GM18505 (cell line): ENCODE results near the gene KIRREL3.

ENCODE experiments used
- ATAC-seq: cut with Tn5 transposase; IDR thresholded peaks from one replicate; pipeline ENCODE4 v1.9.1; 2021; ENCODE audit not compliant: unreplicated experiment
- POLR2A ChIP-seq: IDR thresholded peaks from 4 replicates; pipeline ENCODE4 v1.6.1; 2011; ENCODE audit warnings: borderline replicate concordance; ENCODE audit not compliant: insufficient read depth, insufficient read length; ENCODE audit errors: extremely low read depth

KIRREL3 gene

DNA sequence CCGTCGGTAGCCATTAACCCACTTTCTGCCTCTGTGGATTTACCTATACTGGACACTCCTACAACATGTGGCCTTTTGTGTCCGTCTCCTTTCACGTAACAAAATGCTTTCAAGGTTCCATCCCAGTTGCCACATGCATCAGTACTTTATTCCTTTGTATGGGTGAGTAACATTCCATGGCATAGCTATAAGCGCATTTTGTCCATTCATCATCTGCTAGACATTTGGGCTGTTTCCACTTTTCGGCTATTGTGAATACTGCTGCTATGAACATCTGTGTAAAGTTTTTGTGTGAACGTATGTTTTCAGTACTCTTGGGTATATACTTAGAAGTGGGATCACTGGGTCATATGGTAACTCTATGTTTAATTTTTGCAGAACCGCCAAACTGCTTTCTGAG is 387.9 kb downstream of the KIRREL3 start:
- no peak for ATAC-seq
- TF ChIP-seq POLR2A: no peak

DNA sequence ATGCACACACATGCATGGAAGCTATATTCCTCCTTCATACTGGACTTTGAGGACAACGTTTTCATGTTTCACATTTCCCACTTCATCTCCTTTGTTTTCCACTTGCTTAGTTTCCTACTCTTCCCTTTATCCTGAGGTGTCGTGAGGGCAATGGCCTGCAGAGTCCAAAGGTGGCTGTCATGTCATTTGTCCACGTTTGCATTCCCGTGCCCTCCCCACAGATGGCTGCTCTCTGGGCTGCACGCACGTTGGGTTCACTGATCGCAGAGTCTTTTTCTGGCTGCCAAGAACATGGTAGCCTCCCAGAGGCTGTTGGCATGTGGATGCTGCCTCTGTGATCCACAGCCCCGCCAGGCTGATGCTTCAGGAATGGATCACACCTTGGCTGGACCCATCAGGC is 389.1 kb downstream of the KIRREL3 start:
- TF ChIP-seq POLR2A: no peak
- ATAC-seq: no peak

DNA sequence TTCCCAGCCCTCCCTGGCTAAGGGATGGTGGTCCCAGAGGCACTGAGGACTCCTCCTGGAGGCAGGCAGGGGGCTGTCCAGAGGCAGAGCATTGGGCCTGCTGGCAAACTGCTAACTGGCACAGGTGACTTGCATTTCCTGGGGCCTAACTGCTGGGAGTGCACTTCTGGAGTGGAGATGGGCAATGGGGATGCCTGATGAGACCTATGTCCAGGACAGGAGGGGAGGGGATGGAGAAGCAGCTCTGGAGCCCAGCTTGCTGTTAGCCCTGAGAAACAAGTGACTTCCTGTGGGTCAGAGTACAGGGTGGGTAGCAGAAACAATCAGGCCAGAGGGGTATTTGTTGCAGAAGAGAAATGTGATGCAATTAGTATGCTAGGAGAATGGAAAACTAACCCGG is 391.9 kb downstream of the KIRREL3 start:
- TF ChIP-seq POLR2A: no peak
- ATAC-seq: no peak

DNA sequence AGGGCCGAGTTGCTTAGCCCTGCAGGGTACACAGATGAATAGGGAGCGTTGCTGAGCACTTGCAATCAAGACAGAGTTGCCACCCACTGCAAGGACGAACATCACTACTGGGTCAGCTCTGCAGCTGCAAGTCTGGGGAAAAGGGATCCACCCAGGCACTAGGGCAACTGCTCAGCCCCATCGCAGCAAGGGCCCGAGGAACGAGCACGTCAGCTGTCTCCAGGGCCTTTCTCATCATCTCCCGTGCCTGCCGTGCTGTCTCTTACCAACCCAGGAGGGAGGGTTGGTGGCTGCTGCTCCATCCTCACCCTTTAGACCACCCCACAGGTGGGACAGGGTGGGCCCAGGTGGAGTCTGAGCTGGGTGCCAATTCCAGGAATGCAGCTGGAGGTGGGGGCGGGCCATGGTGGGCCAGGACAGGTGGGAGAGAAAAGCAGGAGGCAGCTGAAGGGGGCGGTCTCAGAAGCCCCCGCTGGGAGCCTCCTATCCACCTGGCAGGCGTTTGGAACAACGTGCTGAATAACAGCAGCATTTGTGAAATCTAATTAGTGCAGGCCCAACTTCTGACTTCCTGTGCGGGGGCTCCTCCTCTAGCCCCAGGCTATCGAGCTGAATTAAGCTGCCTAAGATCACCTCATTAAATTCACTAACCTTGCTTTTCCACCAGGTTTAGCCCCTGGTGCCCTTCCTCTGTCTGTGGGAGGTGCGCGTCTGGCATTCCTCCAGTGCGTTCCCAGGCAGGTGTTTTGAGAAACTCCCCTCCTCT is 392.6 kb downstream of the KIRREL3 start:
- TF ChIP-seq POLR2A: no peak
- no peak for ATAC-seq

DNA sequence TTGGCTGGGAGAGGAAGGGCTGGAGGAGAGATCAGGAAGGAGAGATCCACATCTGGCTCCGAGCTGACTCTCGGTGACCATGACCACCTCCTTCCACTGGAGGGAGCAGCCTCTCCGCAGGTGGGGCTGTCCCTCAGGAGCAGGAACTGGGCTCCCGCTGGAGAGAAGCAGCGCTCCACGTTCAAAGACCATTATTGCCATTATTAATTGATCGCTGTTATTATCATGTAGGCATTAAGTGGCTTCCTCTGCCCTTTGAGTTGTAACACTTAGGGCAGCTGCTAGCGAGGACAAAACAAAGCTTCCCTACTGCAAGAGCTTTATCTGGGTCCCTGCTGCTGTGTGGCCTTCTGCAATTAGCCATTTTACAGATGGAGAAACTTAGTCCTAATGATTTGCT is 393.2 kb downstream of the KIRREL3 start:
- no peak for TF ChIP-seq POLR2A
- ATAC-seq: no peak

DNA sequence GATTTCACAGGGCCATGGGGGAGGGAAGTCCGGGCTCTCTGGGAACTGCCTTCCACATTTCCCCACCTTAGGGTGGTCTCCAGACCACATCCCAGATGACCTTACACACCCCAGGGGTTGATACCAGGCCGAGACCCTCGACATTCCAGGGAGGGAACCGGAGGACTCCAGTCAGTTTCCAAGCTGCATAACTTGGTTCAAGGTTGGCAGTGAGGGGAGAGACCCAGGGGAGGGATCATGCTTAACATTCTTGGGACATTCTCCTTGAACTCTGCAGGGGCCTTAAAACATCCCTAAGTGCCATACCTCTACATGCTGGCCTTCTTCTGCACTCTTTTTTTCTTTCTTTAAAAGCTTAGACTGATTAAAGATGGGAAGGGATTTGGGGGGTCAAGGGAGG is 394.1 kb downstream of the KIRREL3 start:
- no peak for TF ChIP-seq POLR2A
- no peak for ATAC-seq

DNA sequence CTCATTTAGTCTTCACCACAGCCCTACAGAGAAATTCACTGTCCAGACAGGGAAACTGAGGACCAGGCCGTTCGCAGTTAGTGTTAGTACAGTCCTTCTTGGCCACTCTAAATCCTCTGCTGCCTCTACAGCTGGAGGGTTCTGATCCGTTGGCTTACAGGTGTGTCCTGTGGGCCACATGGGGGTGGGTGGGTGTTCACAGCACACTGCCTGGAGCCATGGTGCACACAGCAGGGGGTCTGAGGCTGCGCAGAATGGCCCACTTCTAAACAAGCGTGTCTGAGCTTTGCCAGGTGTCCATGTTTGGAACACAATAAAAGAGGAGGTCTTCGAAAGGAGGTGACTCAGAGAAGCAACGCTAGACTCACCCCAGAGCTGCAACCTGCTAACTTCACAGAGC is 396.1 kb downstream of the KIRREL3 start:
- TF ChIP-seq POLR2A: no peak
- ATAC-seq: no peak

DNA sequence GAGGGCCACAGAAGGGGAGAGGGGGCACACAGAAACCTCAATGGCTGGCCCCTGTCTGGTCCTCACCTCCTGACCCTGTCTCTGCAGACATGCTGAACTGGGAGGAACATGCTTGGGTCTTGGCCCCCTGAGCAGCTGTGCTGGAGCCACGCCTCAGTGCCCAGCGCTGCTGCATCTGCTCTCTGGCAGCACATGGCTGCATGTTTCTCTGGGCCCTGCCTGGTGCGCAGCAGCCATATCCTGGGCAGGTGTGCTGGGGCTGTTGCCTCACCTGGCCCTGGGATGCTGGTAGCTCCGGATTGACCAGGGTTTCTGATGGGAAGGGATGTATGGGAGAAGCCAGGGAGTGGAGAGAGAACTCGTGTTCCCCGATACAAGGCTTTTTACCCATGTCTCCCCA is 397.1 kb downstream of the KIRREL3 start:
- no peak for ATAC-seq
- no peak for TF ChIP-seq POLR2A

DNA sequence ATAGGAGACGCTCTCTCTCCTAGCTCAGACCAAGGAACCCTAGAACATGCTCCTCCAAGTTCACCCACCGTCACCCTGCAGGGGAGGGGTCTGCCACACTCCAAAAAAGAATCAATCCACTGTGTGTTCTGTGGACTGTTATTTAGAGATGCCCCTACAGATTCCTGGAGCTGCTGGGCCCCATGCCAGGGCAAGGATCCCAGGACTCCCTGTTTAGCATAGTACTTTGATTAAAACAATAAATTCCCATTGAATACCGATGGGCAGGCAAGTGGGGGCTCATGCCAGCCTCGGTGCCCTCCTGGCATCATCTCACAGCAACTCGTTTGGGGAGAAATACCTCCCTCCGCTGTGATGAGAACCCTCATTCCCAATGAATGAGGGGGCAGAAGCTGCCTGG is 397.6 kb downstream of the KIRREL3 start:
- no peak for ATAC-seq
- TF ChIP-seq POLR2A: no peak

DNA sequence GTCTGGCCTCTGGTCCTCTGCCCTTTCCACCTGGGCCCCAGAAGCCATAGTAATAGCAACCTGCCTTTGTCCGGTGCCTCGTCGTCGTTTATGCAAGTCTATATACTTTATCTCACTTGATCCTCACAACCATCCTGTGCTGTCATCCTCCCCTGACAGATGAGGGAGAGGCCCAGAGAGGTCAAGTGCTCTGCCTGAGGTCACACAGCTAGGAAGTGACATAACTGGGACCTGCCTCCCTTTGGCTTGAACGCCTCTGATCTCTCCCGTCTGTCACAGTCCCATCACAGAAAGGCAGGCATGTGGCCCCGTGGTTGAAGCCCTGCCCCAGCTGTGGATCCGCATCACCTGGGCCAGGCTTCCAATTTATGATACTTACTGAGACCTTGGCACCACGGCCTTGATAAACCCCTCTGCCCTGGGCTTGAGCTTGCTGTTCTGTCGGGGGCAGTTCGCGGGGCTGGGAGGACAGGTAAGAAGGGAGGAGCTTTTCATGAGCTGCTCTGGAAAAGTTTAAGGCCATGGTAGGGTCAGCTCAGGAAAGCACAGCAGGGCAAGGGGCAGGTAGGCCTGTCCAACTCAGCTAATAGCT is 398.1 kb downstream of the KIRREL3 start:
- no peak for TF ChIP-seq POLR2A
- ATAC-seq: no peak

DNA sequence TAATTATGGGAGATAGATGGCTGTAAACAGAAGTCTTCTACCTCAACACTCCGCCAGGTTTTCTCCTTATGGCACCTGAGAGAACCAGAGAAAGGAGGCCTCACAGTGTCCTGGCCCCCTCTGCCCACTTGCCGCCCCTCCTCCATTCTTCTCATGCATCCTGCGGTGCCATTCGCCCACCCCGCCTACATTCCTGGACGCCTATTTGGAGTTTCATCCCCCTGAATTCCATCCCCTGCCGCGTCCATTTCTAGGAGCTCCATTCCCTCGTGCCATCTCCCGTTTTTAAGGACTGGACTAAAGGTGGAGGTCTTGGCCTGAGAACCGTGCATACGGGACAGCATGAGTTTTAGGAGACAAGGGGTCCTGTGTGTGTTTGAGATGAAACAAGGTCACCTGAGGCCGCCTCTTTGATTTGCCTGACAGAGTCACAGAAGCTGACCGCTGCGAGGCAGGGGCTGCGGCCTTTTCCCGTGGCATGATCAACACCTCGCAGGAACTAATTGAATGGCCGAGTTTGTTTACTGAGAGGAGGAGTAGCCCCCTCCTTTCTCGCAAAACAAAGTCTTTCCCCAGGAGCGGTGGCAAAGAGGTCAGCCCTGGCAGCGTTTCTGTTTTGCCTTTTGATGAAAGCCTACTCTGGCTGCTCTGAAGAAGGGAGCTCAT is 398.9 kb downstream of the KIRREL3 start:
- no peak for TF ChIP-seq POLR2A
- ATAC-seq: no peak

DNA sequence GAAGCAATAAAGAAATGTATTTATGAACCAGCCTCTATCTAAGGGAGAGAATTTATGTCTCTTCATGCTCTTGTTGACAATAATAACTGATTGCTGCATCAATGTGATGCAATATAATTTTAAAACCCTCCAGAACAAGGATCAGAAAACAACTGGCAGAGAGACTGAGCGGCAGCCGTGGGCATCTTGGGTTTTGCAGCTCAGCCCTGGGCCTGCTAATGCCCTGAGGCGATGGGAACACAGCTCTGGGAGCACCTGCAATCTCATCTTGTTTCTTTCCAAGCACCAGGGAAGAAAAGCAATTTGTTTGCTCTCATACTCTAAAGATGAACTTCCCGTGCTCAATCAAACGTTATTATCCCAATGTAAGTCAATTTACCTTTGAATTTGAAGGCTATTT is 399.4 kb downstream of the KIRREL3 start:
- TF ChIP-seq POLR2A: no peak
- ATAC-seq: no peak

DNA sequence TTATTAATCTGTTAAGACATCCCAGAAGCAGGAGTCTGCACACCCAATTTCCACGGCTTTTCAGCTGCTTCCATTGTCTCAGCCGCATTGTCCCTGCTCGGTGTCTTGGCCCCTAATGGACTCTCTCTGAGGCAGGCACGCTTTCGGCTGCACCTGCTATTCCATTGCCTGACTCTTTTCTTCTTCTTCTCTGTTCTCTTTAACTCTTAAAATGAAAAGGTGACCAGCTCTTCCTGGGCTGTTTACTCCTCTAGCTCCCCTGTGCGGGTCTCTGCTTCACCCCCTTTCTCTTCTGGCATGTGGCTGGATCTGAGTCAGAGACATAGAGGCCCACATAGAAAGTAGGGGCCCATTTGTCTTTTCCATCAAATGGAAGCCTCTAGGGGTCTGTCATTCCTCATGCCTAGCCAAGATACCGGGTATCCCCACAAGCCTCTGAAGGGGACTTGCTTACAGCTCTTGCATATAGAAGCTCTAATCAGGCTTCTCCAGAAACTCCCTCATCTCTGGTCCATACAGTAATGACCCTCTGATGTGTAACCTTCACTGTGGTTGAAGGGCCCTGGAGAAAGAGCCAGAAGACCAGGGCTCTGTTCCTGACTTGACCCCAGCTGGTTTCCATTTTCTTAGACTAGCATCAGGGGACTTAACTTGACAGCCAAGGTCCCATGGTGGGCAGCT is 401.2 kb downstream of the KIRREL3 start:
- ATAC-seq: no peak
- TF ChIP-seq POLR2A: no peak

DNA sequence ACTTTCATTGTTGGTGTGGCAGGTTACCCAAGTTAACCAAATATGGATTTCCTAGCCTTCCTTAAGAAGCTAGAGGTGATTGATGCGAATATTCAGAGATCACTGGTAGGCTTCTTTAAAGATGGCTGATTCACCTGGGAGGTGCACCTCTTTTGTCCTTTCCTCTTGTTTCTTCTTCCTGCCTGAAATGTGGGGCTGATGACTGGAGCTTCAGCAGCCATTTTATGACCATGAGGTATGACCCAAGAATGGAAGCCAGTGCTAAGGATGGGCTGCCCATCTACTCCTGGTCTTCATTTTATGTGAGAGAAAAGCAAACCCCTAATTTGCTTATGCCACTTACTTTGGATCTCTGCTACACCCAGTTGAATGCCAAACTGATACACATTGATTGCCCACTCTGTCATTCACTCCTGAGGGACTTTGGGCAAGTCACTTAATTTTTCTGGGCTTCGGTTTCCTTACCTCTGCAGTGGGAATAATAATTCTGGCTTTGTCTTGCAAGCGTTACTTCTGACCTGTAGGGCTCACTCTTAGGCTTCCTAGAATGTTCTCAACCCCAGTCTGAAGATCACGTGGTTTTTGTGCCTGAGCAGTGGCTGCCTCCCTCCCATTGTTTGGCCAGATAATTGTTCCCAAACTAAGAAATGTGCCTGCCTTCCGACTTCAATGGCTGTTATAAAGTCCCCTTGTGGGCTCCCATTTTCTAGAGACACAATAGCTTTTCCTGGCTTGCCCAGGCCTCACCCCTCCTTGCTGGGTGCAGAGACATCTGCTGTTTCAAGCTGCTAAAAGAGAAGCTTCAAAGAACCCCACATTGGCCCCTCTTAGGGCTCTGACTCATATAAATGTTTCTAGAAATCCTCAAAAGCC is 402.0 kb downstream of the KIRREL3 start:
- ATAC-seq: no peak
- TF ChIP-seq POLR2A: no peak

DNA sequence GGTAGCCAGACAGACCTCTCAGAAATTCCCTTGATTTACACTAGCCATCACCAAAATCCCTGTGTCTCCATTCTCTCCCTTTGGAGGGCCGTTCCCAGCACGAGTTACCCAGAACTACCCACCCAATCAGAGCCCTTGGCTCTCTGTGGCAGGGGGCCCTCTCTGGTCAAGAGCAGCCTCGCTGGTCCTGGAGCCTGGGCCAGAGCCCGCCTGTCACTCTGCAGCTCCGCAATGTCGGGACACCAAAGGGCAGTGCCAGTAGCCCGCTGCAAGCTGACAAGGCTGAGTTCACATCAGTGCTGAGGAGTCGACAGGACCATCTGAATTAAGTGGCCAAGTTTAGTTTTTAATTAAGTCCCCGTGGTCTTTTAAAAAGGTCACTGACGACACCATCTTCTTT is 403.5 kb downstream of the KIRREL3 start:
- no peak for TF ChIP-seq POLR2A
- no peak for ATAC-seq
